HG03039 (cell line): ENCODE data around the gene CCL23.
"Not testable (repeated sequence)": the region's sequence is repeated elsewhere in the genome, so short reads cannot be mapped to it uniquely, and the experiment has no call there.

Experiments used
- ATAC-seq: cut with Tn5 transposase; IDR thresholded peaks from one replicate; pipeline ENCODE4 v1.9.1; 2021; ENCODE audit warnings: mild to moderate bottlenecking, moderate library complexity; ENCODE audit not compliant: unreplicated experiment

CCL23 gene, protein sequence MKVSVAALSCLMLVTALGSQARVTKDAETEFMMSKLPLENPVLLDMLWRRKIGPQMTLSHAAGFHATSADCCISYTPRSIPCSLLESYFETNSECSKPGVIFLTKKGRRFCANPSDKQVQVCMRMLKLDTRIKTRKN

DNA sequence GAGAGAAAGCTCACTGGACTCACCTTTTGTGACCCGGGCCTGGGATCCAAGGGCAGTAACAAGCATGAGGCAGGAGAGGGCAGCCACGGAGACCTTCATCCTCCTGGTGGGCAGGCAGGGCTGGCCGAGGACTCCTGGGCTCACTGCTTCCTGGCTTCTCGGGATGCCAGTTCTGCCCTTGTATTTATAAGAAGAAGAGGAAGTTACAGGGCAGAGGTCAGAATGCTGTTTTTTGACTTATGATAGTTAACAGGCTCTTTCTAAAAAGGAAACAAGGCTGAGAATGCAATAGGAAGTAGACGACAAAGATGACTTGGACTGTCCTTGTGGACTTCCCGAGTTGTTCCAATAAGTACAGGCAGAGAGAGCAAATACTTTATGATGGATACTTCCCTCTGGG, at the start of gene CCL23:
TSS of gene CCL23 (minus strand) at position 174 of the 400 bp plus-strand sequence. CDS start at position 99, 75 bp downstream.
- ATAC-seq, result no peak

DNA sequence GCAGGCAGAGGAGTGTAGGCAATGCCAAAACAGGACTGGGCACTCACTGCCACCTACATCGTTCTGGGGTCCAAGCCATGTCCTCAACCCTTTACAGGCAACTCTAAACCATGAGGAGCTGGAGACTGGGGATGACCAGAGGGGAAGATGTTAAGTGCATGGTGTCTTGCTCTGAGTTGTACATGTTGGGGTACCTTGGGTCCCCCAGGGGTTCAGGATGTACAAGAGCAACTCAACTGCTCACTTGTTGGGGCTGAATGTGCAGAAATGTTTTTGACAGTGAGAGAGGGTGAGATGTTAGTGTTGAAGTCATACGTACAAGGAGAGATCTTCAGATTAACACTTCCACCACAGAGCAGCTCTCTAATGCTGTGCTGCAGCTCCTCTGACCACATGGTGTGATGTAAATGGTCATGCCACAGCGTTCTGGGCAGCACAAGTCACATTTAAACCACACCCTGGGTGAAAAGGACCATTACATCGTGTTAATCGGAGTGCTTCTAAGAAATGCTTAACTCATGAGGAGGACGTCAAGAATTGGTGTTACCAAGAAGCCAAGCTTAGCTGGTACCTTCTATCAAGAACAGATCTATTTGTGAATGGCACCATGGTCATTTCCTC, 48.7 kb upstream of the CCL23 start:
- ATAC-seq, result no peak

DNA sequence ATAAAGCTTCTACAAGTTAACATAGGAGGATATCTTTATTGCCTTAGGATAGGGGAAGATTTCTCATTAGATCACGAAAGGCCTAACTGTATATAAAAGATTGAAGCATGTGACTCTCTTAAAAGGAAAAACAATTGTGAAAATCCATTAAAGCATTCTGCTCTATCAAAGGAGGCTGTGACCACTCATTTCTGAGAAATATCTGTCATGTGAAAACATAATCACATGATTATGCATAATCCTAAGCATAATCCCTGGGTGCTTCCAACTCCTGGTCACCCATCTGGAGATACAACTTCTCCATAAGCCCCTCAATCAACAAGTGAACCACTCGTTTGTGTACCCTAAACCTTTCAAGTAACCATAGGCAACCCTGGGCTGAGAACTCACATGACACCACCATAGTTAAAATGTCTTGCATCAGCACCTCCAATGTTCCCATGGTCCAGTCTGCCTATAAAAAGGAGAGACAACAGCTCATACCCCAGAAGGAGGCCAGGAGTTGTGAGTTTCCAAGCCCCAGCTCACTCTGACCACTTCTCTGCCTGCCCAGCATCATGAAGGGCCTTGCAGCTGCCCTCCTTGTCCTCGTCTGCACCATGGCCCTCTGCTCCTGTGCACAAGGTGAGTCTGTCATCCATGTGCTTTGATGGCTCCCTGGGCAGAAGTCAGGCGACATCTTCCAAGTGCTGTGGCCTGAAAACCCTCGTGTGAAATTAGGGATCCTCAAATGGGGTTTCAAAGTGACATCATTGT, 46.2 kb upstream of the CCL23 start, which contains the start of gene CCL18:
TSS of gene CCL18 (plus strand) at position 487 of the 756 bp plus-strand sequence. CDS start at position 558, 71 bp downstream.
- ATAC-seq, result no peak

DNA sequence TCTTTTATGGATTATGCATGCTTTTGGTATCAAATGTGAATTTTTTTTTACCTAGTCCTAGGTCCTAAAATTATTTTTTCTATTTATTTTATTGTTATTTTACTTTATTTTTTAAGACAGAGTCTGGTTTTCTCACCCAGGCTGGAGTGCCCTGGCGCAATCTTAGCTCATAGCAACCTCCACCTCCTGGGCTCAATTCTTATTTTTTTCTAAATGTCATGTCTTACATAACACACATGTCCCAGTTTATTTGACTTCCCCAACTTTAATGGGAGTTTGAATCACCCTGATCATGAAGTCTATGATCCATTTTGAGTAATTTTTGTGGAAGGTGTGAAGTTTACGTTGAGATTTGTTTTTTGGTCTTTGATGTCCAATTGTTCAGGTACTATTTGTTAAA, 43.0 kb upstream of the CCL23 start:
- ATAC-seq, result no peak

DNA sequence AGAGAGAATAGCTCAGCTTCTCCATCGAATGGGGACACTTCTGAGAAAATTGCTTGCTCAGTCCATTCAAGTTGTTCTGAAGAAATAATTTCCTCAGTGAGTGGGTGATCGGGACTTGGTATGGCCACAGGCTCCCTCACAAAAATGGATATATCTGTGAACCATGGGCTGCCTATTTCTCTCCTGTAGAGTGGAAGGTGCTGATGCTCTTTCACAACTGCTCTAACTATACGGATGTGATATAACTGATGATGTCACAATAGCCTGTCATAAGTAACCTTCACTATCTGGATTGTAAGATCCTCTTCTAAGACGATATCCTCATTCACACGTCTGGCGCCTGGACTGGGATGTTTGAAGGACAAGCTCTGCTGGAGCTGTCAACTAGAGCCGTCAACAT, 41.6 kb upstream of the CCL23 start:
- no peak for ATAC-seq

DNA sequence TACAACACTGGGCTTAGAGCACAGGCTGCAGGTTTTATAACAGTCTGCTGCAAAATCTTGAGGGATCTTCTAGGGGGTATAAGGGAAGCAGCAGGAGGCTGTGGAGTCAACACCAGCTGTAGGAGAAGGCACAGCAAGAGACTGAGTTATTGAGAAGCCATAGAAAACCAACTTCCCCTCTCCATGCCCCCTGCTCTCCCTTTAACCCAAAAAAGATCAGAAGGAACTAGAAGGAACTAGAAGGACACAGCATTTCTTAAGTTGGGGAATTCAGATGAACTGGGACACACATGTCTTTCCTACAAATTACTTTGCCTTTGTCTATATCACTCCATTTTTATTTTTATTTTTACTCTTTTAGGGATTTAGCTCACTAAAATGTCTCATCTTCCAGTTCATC, 40.1 kb upstream of the CCL23 start:
- ATAC-seq, result no peak

DNA sequence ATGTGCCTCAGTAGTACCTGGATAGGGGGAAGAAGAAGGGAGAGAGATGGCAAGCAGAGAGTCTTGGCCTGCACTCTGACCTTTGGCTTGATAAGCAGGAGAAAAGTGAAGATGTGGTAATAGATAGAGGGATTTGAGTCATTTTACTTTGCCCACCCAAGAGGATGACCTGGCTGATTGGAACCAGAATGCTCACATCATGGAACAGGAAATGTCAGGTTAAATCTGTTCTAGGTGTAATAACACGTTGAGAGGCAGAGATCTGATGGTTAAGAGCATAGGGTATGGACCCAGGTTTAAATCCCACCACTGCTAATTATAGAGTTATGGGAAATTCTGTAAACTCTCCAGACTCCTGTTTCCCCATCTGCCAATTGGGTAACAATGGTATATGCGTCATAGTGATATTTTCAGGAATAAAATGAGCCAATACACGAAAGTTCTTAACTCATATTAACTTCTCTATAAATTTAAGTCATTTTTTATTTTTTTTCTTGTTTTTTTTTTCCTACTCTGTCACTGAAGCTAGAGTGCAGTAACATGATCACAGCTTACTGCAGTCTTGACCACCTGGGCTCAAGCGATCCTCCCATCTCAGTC, 38.2 kb upstream of the CCL23 start:
- no peak for ATAC-seq

DNA sequence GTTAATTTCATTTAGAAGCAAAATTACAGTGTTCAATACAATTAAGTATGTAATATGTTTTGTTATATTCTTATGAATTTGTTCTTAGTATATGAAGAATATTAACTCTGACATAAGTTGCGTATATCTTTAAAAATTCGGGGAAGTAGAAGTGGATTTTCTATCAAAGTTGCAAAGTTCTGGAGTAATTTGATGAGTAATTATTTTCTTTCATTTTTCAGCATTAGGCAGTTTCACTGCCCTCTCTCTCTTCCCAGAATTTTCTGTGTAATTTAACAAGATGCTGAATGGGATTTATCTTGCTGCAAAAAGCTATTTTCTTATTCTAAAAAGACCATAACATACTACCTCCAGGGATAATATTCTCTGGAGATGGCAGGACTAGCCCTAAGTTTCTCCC, 37.4 kb upstream of the CCL23 start:
- no peak for ATAC-seq

DNA sequence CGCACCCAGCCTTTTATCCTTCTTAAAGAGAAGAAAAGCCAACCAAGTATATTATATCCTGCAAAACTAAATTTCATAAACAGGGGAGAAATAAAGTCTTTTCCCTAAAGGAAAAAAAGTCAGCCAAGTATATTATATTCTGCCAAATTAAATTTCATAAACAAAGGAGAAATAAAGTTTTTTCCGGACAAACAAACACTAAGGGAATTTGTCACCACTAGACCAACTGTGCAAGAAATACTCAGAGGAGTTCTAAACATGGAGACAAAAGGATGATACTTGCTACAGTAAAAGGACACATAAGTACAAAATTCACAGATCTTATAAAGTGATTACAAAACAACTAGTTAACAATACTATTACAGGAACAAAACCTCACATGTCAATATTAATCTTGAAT, 31.9 kb upstream of the CCL23 start:
- ATAC-seq, result no peak

DNA sequence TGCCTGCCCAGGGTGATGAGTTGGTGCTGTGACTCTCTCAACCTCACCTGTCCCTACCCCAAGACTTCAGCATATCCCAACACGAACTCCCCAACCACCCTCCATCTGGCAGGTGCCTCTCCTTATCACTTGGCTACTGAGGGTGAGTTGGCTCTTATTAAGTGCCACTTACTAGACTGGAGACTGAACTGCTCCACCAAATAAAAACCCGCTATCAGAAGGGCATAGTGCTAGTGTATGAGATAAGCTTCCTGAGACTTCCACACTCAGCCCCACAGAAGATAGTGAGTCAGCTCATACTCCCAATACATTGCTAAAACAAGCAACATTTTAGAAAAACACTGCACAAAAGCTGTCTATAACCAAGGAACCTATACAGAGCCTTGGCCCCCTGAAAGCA, 30.3 kb upstream of the CCL23 start:
- ATAC-seq, result no peak

DNA sequence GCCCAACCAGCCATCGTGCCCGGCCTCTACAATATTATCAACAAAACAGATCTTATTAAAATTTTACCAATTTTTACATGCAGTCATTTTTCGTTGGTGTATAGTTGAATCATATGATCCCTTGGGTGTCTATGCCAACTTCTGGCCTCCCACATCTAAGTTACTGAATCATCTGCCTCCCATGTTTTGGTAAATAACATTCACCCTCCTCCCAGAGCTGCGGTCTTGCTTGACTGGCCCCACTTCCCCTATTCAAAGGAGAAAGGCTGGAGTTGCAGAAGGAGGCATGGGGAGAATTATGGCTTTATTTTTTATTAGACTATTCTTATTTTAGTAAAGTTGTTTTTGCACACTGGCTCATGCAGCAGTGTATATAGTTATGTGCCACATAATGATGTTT, 18.5 kb upstream of the CCL23 start:
- no peak for ATAC-seq

DNA sequence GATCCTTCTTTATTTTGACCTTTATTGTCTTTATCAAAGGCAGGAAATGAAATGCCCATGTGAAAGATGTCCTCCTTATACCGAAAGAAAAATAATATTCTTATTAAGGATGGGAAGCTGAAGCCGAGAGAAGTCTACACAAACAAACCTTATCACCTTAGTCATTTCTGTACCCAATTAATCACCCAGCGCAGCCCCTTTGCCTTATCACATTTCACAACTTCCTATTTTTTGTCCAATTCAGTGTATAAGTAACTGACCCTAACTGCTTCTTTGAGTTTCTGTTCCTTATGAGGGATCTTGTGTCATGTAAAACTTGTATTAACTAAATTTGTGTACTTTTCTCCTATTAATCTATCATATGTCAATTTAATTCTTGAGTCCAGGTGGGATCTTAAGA, 16.4 kb upstream of the CCL23 start:
- no peak for ATAC-seq

DNA sequence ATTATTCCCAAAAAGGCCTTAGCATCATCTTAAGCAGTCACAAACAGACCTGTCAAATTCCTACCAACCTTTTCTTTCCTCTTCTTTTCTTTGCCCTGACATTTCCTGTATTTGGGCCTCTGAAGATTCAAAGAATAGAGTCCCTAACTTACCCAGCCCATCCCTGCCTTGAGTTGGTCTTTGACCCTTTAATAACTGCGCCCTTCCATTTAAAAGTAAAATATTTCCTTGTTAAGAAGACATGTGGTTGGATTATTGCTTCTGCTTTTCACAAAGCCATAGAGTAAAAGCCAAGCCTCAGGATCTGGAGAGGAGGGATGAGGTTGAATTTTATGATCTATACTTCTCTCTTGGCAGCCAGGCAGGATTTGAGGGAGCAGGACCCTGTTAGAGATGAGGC, 13.2 kb upstream of the CCL23 start:
- no peak for ATAC-seq

DNA sequence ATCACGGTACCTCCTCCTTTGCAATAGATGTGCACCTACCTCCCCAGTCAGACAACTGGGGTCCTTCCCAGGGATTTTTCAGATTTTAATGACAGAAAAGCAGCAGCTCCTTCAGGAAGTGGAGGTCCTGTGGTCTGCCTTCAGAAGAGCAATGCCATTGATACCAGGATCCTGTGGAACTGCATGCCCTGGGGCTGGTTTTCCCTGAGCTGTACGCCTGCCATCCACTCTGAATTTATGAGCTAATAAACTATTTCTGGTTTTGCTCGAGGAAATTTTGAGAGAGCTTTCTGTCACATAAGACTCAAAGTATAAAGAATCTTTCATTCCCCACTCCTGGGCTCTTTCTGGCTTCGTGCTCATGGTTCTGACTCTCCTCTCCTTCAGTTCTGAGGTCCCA, 10.0 kb upstream of the CCL23 start:
- no peak for ATAC-seq

DNA sequence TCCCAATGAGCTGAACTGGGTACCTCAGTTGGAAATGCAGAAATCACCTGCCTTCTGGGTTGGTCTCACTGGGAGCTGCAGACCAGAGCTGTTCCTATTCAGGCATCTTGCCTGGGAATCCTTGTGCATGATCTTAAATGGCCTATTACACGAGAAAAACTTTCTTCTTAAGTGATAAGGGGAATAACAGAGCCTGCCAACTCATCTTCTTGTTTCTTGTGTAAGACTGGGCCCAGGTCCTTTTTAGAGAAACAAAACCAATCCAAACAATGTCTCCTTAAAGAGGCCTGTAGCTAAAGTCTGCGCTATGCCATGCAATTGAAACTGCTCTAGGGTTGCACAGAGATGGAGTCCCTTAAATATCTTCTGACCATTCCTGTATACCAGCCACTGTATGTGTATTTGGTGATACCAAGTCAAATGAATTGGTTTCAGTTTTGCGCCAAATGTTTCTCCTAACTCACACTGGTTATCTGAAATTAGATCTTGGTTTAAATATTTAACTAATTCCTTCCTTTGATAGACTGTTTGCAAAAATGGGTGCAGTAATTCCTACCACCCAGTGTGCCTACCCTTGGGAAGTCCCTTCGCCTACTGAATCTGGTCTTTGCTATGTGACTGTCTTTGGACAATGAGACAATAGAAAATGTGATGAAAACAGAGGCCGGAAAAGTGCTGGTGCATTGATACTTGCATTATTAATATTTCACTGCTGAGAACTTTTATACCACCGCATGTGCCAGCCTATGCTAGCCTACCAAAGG, 6.5 kb upstream of the CCL23 start:
- ATAC-seq, result no peak

DNA sequence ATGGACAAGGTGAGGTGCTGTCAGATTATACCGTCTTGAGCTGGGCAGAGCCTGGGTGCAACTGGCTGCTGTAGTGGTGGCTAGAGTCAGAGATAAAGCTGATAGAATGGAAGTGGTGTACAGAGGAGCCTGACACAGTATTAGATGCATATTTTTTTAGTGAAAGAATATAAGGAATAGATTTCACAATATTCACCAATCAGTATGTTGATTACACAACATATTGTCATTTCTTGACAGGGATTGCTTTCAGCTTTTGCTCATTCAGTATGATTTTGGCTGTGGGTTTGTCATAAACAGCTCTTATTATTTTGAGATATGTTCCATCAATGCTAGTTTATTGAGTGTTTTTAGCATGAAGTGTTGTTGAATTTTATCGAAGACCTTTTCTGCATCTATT, 1.7 kb upstream of the CCL23 start:
- no peak for ATAC-seq

DNA sequence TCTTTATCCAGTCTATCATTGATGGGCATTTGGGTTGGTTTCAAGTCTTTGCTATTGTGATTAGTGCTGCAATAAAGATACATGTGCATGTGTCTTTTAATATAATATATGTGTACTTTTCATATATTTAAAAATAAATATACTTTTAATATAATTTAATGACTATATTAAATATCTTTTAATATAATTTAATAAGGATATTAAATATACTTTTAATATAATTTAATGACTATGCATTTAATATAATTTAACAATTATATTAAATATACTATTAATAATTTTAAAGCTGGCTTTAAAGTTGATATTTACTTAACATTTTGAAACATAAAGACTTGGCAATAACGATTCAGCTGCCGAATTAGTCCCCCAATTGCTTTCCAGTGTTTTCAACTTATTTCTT, 1.2 kb downstream of the CCL23 start:
- ATAC-seq, result no peak

DNA sequence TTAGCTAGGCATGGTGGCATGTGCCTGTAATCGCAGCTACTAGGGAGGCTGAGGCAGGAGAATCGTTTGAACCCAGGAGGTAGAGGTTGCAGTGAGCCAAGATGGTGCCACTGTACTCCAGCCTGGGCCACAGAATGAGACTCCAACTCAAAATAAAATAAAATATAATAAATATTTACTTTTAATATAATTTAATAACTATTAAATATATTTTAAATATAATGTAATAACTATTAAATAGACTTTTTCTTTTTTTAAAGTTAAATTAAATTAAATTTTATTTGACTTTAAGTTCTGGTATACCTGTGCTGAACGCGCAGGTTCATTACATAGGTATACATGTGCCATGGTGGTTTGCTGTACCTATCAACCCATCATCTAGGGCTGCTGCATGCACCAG, 1.9 kb downstream of the CCL23 start:
- not testable (repeated sequence) for ATAC-seq

DNA sequence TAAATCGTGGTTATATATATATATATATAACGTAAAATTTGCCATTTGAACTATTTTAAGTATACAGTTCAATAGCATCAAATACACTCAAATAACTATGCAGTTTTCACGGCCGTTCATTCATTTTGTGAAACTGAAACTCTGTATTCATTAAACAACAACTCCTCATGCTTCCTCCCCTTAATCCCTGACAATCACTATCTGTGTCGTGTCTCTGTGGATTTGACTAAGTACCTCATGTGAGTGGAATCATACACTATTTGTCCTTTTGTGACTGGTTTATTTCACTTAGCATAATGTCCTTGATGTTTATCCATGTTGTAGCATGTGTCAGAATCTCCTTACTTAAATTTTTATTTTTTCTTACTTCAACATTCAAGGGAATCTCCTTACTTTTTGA, 2.8 kb downstream of the CCL23 start:
- ATAC-seq, result no peak

DNA sequence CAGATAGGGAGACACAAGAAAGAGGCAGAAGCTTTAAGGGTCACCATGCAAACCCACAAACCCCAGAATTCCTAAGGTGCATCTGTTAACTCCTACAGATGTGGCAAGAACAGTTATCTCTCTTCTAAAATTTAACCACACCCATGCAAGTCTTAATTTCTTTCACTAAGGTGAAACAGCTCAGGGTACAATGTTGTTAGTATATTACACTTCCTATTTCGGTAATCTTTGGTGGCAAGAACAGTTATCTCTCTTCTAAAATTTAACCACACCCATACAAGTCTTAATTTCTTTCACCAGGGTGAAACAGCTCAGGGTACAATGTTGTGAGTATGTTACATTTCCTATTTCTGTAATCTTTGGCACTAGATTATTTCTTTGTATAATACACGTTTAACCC, 6.6 kb downstream of the CCL23 start:
- ATAC-seq, result no peak

DNA sequence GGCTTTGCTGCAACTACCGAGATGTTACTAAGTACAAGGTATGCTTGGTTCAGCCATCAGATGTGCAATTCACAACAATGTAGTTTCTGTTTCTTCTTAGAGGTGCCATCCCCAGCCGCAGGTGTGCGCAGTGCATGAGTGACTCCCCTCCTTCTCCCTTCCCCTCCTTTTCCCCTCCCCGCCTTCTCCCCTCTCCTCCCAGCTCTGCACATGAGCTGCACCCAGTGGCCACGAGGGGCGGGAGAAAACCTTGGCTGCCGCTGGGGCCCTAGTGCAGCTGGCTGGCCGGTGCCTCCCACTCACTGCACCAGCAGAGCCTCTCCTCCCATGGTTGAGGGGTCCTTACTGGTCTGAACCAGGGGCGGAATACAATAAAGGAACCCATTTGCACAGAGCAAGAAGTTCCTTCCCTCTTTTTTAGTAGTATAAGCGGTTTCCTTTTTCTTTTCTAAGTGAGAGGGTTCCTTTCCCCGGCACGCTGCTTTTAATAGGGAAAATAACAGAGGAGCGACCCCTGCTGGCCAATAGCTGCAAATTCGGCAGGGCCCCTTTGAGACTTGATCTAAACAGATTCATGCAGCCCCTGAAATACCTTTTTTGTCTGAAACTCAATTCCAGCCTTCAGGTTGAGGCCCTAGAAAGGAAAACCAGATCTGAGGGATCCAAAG, 8.6 kb downstream of the CCL23 start:
- ATAC-seq, result no peak
